GM08714 (cell line): ENCODE measurements around the gene HRH2.

Source experiments
- H3K4me3 ChIP-seq: fragments of 200-500 bp; sonication (Bioruptor generic); 2 replicates; pipeline ENCODE4 v1.5.1; 2014; ENCODE audit warnings: mild to moderate bottlenecking, low read length, inconsistent platforms
- ZNF274 ChIP-seq: IDR thresholded peaks from 2 replicates; pipeline ENCODE4 v1.6.1; 2012; ENCODE audit warnings: mild to moderate bottlenecking, low read depth, low read length

Gene HRH2

GRCh38 chr5:175697846-175698245 is 40.0 kb downstream of the HRH2 start:
- no peak for TF ChIP-seq ZNF274
- no peak overlapping the region for H3K4me3 ChIP-seq

GRCh38 chr5:175698401-175699115 is 40.7 kb downstream of the HRH2 start:
- no peak overlapping the region for H3K4me3 ChIP-seq
- TF ChIP-seq ZNF274, result no peak

DNA sequence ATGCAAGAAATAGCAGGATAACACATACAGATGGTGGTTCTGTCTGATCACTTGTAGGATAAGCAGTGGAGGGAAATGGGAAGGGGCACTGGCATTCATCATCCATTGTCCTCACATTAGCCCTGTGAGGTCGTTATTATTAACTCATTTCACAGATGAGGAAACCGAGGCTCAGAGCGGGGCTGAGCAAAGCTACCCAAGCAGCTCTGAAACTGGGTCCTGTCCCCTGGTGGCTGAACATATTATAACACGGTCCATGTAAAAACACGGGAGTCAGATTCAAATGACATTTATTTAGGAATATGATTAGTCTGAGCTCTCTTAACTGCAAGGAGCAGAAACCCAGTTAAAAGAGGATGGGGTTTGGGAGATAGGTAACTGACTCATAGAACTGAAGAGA is 43.1 kb downstream of the HRH2 start:
- TF ChIP-seq ZNF274, result no peak

DNA sequence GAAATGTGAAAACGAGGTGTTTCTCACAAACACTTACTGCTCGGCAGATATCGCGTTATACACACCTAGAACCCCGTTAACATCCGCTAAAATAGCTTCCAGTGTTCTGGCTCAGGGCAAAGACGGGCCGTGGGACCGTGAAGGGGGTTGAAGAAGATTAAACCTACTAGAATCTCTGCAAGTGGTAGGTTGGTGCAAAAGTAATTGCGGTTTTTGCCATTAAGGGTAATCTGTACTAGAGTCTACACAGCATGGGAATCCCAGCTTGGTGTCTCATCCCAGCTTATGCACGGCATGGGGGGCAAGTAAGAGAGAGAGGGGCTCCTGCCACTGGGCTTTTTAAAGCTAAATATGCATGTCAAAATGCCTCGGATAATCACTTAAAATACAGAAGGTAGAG is 43.9 kb downstream of the HRH2 start:
- no peak for TF ChIP-seq ZNF274

More for the DNA sequence above, 43.1 kb downstream of the HRH2 start:
- no peak overlapping the region for H3K4me3 ChIP-seq

DNA sequence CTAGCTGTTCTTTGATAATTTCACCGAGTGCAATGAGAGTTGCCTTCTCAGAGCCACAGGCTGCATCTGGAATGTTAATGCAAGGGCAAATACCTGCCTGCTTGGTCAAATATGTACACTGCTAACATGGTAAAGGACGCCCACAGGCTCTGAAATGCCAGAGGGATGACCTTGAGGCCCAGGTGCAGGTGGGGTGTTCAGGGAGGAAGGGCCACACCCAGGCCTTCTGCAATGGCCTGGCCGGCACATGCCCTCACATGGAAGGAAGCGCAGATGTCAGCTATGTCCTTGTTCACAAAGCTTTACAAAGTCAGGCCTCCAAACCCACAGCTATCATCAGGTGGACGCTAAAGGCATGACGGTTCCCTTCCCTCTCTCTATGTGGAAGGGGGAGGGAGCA is 48.6 kb downstream of the HRH2 start:
- TF ChIP-seq ZNF274, result no peak
- H3K4me3 ChIP-seq, result no peak overlapping the region

More for the DNA sequence above, 43.9 kb downstream of the HRH2 start:
- H3K4me3 ChIP-seq, result no peak overlapping the region

DNA sequence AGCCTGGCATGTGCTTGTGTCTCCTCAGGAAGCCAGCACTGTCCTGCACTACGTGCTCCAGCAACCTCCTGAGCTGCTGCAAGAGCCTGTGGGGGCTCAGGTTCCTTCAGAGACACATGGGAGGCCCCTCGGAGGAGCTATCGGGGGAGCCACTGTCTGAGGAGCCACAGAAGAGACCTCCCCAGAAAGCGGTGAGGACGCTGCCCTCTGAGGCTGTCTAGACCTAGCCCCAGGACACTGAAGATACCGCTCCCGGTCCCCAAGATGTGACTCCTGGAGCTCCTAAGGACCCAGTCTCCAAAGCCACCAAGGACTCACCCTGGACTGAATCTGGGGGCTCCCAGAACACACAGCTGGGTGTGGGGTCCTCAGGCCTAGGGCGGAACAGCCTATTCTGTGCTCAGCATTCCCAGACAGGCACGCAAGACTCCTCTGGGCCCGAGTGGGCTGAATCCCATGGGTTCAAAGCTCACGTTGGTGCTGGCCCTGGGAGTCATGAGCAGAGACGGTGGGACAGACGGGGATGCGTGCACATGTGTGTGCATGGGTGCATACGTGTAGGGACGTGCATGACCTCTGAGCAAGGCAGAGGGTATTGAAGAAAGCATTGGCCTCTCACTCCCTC is 50.0 kb downstream of the HRH2 start:
- H3K4me3 ChIP-seq, result no peak overlapping the region
- TF ChIP-seq ZNF274, result no peak

- no peak overlapping the region for H3K4me3 ChIP-seq
- no peak for TF ChIP-seq ZNF274
Measured at GRCh38 chr5:175709276-175709781, 51.5 kb downstream of the HRH2 start.

DNA sequence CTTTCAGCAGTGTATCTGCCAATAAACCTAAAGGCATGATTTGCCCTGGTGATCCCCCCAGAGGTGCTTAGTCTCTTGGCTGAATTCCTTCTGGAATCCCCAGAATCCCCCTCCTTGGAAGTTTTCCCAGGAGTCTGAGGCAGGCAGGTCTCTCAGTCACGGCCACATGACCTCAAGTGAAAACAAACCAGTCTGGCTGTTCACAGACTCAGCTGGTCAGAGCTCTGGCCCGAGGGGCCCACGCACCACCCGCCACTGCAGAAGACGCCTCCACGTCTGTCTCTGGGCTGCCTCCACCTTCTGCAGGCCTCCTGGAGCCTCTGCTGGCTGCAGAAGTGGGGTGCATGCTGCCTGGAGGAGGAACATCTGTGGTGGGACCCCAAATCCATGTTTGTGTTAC is 52.5 kb downstream of the HRH2 start:
- H3K4me3 ChIP-seq, result no peak overlapping the region
- TF ChIP-seq ZNF274, result no peak

- no peak overlapping the region for H3K4me3 ChIP-seq
- TF ChIP-seq ZNF274, result no peak
Measured at GRCh38 chr5:175711031-175711430, 53.2 kb downstream of the HRH2 start.

DNA sequence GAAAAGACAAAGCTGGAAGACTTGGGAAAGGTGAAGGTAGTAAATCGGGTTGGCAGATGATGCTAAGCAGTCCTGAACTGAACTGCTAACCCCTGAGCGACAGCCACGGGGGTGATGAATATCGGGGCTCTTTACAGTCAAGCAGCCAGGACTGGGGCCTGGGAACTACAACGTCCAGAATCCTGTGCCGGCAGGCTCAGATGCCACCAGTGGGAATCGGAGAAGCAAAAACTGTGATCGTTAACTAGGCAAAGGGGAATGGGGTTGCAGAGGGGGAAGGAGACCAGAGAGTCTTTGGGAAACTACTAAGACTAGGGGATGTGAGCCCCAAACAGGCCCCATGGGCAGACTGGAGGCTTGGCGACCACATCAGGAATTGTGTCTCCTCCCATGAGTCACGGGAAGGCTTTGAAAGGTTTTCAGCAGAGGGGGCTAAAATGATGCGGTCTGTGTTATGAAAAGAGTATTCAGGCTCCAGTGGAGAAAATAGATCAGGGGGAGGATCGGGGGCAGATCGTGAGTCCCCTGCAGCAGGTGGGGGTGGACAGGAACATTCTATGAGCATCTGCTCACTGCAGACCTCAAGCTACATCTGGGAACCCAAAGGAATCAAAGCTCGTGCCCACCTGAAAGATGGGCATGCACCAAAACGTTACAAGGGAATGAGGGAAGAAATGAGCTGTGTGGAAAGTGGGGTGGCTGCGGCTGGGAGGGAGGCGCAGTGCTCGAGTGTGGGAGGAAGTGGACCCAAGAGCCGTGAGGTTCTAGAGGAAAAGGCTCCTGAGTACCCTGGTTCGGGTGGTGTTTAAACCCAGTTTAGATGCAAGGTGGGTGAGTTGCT is 53.8 kb downstream of the HRH2 start:
- no peak overlapping the region for H3K4me3 ChIP-seq
- no peak for TF ChIP-seq ZNF274

- no peak overlapping the region for H3K4me3 ChIP-seq
- no peak for TF ChIP-seq ZNF274
Measured at GRCh38 chr5:175712313-175712680, 54.4 kb downstream of the HRH2 start.

DNA sequence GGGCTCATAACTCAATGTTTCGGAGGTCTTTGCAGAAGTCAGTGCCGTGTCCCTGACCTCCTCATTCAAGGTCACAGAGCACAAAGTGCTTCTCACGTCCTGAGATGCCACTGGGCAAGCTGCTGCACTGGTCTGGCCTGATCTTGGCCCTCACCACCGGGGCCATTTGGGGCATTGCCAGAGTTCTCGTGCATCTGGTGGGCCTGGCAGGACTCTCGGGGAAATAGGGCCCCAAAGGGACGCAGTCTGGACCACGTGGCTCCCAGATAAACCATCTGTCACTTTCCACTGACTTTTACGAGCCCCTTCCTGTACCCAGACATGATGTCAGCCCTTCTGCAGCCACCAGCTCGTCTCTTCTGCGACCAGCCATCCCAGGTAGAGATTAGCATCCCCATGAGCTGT is 54.8 kb downstream of the HRH2 start:
- no peak overlapping the region for H3K4me3 ChIP-seq
- TF ChIP-seq ZNF274, result no peak

DNA sequence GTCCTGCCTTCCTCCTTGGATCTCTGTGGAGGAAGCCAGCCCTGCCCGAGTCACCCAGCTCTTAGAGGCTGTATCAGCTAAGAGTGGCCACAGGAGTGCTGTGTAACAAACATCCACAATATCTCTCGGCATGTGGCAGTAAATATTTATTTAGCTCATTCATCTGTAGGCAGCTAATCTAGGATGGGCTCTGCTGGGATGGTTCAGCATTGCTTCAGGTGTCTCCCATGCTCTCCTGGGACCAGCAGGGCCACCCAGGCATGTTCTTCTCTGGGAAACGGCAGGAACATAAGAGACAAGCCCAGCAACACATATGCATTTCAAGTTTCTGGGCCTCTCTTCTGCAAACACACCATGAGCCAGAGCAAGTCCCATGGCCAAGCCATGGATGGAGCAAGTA is 56.1 kb downstream of the HRH2 start:
- no peak for TF ChIP-seq ZNF274

GRCh38 chr5:175714479-175715085 is 56.7 kb downstream of the HRH2 start:
- no peak for TF ChIP-seq ZNF274
- H3K4me3 ChIP-seq, result no peak overlapping the region

More for the DNA sequence above, 56.1 kb downstream of the HRH2 start:
- H3K4me3 ChIP-seq, result no peak overlapping the region
